PC-3 (cell line): ENCODE data around the gene VPS35. TPM values are rescaled to one million over a fixed set of nuclear protein-coding genes. Genes with fewer than 3 reads are reported as not detected.

Experiments
- ATAC-seq: fragments of 200-7000 bp; cut with Tn5 transposase; 2 replicates; pipeline ENCODE4 v1.9.1; 2020; ENCODE audit warnings: mild to moderate bottlenecking, moderate library complexity
- BruUV-seq: library from RNA; stranded (reverse); fragments of 400-500 nt; replicated peaks from 2 replicates; lab custom pipeline; 2021; lab: Mats Ljungman, UMichigan
- CTCF ChIA-PET: fragments of 300-600 bp; sonication (Branson Sonifier 250); formaldehyde crosslinking; loops from one replicate; lab custom pipeline; 2022; ENCODE audit warnings: antibody characterized with exemption; lab: Charles Lee
- POLR2A ChIA-PET: fragments of 300-600 bp; sonication (Branson Sonifier 250); formaldehyde crosslinking; loops from one replicate; lab custom pipeline; 2022; ENCODE audit warnings: antibody characterized with exemption; ENCODE audit not compliant: unreplicated experiment; lab: Charles Lee
- DNase-seq: peaks from one replicate; pipeline ENCODE4 v3.0.0-alpha.2; 2015
- H2AFZ ChIP-seq: fragments of 300-600 bp; sonication (generic); 2 replicates; pipeline ENCODE4 v1.6.0; 2016; ENCODE audit warnings: antibody characterized with exemption, low read length
- H3F3A ChIP-seq: fragments of 300-600 bp; sonication (generic); one replicate; pipeline ENCODE4 v1.6.0; 2017; ENCODE audit warnings: antibody characterized with exemption, low read length, control low read depth, mild to moderate bottlenecking; ENCODE audit not compliant: unreplicated experiment
- H3K27ac ChIP-seq: fragments of 300-600 bp; sonication (generic); 2 replicates; pipeline ENCODE4 v1.5.1; 2016; ENCODE audit warnings: mild to moderate bottlenecking, low read length
- H3K27me3 ChIP-seq: fragments of 300-600 bp; sonication (generic); 2 replicates; pipeline ENCODE4 v1.6.1; 2016; ENCODE audit warnings: low read length, mixed read lengths
- H3K36me3 ChIP-seq: fragments of 300-600 bp; sonication (generic); 2 replicates; pipeline ENCODE4 v1.6.1; 2016; ENCODE audit warnings: low read depth, mixed run types, low read length, mixed read lengths
- H3K4me1 ChIP-seq: fragments of 300-600 bp; sonication (generic); 2 replicates; pipeline ENCODE4 v1.5.1; 2016; ENCODE audit warnings: low read length; ENCODE audit not compliant: insufficient read depth
- H3K4me2 ChIP-seq: fragments of 300-600 bp; sonication (generic); 2 replicates; pipeline ENCODE4 v1.6.0; 2016; ENCODE audit warnings: low read length
- H3K4me3 ChIP-seq: fragments of 300-600 bp; sonication (generic); 2 replicates; pipeline ENCODE4 v1.5.1; 2016; ENCODE audit warnings: mild to moderate bottlenecking, low read length, mixed read lengths
- H3K79me2 ChIP-seq: fragments of 300-600 bp; sonication (generic); 2 replicates; pipeline ENCODE4 v1.6.1; 2017; ENCODE audit warnings: low read length, mixed read lengths
- H3K9ac ChIP-seq: fragments of 300-600 bp; sonication (generic); 2 replicates; pipeline ENCODE4 v1.6.0; 2016; ENCODE audit warnings: mild to moderate bottlenecking, low read length
- H3K9me2 ChIP-seq: fragments of 300-600 bp; sonication (generic); replicated peaks from 2 replicates; pipeline ENCODE4 v1.6.1; 2016; ENCODE audit warnings: mixed run types, low read length, mixed read lengths
- H3K9me3 ChIP-seq: fragments of 300-600 bp; sonication (generic); 2 replicates; pipeline ENCODE4 v1.6.1; 2016; ENCODE audit warnings: low read length, mixed read lengths
- H4K20me1 ChIP-seq: fragments of 300-600 bp; sonication (generic); 2 replicates; pipeline ENCODE4 v1.6.1; 2016; ENCODE audit warnings: low read length, mixed read lengths
- CTCF ChIP-seq: fragments of 300-600 bp; sonication (generic); conservative IDR thresholded peaks from 2 replicates; pipeline ENCODE4 v1.5.1; 2017; ENCODE audit warnings: antibody characterized with exemption, low read depth, mild to moderate bottlenecking, low read length
- EZH2 ChIP-seq: fragments of 300-600 bp; sonication (generic); IDR thresholded peaks from one replicate; pipeline ENCODE4 v1.6.1; 2017; ENCODE audit warnings: antibody characterized with exemption, mild to moderate bottlenecking, low read length; ENCODE audit not compliant: unreplicated experiment
- EZH2phosphoT487 ChIP-seq: fragments of 300-600 bp; sonication (generic); IDR thresholded peaks from 2 replicates; pipeline ENCODE4 v1.6.1; 2018; ENCODE audit warnings: mild to moderate bottlenecking, antibody characterized with exemption, low read length, borderline replicate concordance
- intact Hi-C: fragments of 100-400 bp; cut with micrococcal nuclease; formaldehyde crosslinking; loops from 2 replicates; pipeline ENCODE4 v1.9.0; 2023
- total RNA-seq: library from RNA; depleted of rRNA; stranded (reverse); fragments of >200 nt; gene quantifications from 2 replicates; pipeline ENCODE4 v1.2.3, GENCODE V29; 2014

VPS35 gene
- total RNA-seq, 1 experiment from 2014 or later: 39.3 TPM

GRCh38 chr16:46688101-46688653 is 801 bp downstream of the VPS35 start:
- Histone ChIP-seq H2AFZ (peak overlapping the region; percentile 72), H4K20me1 (peaks cover 62% of the 10 kb centered on the region)
- POLR2A ChIA-PET: interaction anchor here (0.7 kb wide), 1 partner anchor 275 kb away, joined by 3 read pairs; no protein-coding TSS in a partner anchor

GRCh38 chr16:46687486-46687885 is 1.5 kb downstream of the VPS35 start:
- TSS peak; percentile 42 for BruUV-seq
- Histone ChIP-seq H3K9me2 (no peaks in the 10 kb centered on the region), H3K27me3 (no peaks in the 10 kb centered on the region), H2AFZ (no peak overlapping the region), H3K4me3 (peak overlapping the region; percentile 95), H4K20me1 (peaks cover 62% of the 10 kb centered on the region), H3K79me2 (peaks cover 91% of the 10 kb centered on the region), H3F3A (no peaks in the 10 kb centered on the region), H3K27ac (no peak overlapping the region), H3K9ac (peak overlapping the region; percentile 89), H3K4me2 (peak overlapping the region; percentile 94), H3K36me3 (peaks cover 13% of the 10 kb centered on the region), H3K4me1 (peaks cover 23% of the 10 kb centered on the region), H3K9me3 (no peaks in the 10 kb centered on the region)
- TF ChIP-seq CTCF: no peak
- no peak for TF ChIP-seq EZH2
- no peak for TF ChIP-seq EZH2phosphoT487
- intact Hi-C loops: loop anchor here (5.0 kb wide), 1 partner anchor 115 kb away; no protein-coding TSS in a partner anchor
- ChIA-PET CTCF (no interaction called here), POLR2A (interaction anchor here (0.7 kb wide), 1 partner anchor 276 kb away, joined by 3 read pairs; no protein-coding TSS in a partner anchor)
- no peak for ATAC-seq
- peak; percentile 8 for DNase-seq

More at GRCh38 chr16:46688101-46688653, 801 bp downstream of the VPS35 start:
- no TSS peak for BruUV-seq
- ATAC-seq: no peak
- Histone ChIP-seq H3K79me2 (peaks cover 86% of the 10 kb centered on the region), H3K27ac (peak overlapping the region; percentile 71), H3K4me3 (peak overlapping the region; percentile 95), H3F3A (no peaks in the 10 kb centered on the region), H3K4me2 (peak overlapping the region; percentile 94), H3K4me1 (peaks cover 23% of the 10 kb centered on the region), H3K9me3 (no peaks in the 10 kb centered on the region), H3K36me3 (peaks cover 18% of the 10 kb centered on the region), H3K9me2 (no peaks in the 10 kb centered on the region), H3K9ac (peak overlapping the region; percentile 89), H3K27me3 (no peaks in the 10 kb centered on the region)
- intact Hi-C loops: loop anchor here (1.0 to 5.0 kb wide), 2 partner anchors 15 to 114 kb away; no protein-coding TSS in a partner anchor
- CTCF ChIA-PET: no interaction called here
- TF ChIP-seq EZH2phosphoT487 (no peak), CTCF (no peak; the same call in 1 of the 2 replicates)
- peak; percentile 45 for DNase-seq
